GM18907 (cell line): Measurements from ENCODE around the gene DNAH6.
"Not testable (repeated sequence)": the region's sequence is repeated elsewhere in the genome, so short reads cannot be mapped to it uniquely, and the experiment has no call there.

ENCODE experiments used
- ATAC-seq: cut with Tn5 transposase; IDR thresholded peaks from one replicate; pipeline ENCODE4 v1.9.1; 2021; ENCODE audit warnings: mild to moderate bottlenecking, moderate library complexity; ENCODE audit not compliant: unreplicated experiment

The DNAH6 gene

DNA sequence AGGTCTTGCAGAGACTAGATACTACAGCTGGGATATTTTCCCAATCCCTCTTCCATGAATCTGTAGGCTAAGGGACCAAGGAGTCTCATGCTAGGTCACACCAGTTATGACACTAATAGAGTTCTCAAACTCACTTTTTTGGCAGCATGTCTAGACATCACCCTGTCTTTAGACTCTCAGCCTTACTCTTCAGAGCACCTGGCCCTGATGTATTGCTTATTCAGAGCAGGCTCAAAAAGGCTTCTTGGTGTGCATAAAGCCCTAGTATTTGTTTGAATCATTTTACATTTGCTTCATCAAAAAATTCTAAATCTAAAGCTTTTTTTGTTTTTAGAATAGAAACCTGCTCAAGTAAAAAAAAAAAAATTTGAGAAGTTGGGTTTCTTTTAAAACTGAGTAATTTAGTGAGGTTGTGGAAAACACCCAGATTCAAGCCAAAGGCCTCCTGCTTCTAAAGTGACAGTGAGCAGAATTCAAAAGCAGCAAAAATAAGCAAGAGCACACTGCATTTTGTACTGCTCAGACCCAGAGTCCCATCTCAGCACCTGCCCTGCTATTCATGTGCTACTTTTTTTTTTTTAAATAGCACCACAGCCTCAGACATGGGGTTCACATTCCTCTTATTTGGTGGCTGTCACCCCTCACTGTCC lies 18.0 kb upstream of the DNAH6 start:
- ATAC-seq = no peak

DNA sequence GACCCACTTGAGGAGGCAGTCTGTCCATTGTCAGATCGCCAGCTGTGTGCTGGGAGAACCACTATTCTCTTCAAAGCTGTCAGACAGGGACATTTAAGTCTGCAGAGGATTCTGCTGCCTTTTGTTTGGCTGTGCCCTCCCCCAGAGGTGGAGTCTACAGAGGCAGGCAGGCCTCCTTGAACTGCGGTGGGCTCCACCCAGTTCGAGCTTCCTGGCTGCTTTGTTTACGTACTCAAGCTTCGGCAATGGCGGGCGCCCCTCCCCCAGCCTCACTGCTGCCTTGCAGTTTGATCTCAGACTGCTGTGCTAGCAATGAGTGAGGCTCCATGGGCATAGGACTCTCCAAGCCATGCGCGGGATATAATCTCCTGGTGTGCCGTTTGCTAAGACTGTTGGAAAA lies 5.3 kb upstream of the DNAH6 start:
- ATAC-seq = not testable (repeated sequence)

DNA sequence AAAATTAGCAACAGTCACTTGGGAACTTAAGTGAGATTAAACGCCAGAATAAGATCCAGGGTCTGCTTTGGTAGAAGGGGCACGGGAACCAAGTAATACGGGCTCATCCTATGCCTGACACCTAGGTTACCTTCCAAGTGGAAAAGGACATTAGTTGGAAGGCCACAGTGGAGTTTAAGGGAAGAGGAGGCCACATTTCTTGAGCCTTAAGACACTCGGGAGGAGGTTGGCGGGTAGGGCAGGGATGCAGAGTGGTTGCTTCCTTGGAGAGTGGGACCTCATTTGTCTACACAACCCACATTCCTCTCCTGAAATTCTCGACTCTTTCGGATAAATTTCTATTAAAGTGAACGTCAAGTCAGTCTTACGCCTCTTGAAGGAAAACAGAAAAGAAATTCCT lies 510 bp upstream of the DNAH6 start:
- ATAC-seq = peak; percentile 17

DNA sequence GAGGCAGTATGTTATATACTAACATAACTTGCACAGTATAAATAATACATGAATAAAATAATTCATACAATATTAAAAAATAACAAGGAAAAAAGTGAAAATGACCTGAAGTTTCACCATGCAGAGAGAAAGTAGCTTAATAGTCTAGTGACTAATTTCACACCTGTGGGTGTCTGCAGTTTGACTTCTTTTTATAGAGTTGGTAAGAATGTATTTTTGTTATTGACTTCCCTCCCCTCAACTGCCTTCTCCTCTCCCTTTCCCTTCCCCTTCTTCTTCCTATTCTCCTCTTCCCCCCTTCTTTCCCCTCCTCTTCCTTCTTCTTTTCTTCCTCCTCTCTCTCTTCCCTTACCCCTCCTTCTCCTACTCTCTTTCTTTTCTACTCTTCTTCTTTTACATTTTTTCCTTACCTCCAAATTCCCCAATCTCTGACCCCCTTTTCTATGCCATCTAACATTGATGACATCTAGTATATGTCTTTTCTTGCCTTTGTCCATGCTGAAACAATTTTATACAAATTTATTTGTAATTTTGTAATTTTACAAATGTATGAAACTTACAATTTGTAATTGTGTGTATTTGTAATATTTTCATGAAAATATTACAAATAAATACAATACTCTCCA lies 3.1 kb downstream of the DNAH6 start:
- no peak for ATAC-seq

DNA sequence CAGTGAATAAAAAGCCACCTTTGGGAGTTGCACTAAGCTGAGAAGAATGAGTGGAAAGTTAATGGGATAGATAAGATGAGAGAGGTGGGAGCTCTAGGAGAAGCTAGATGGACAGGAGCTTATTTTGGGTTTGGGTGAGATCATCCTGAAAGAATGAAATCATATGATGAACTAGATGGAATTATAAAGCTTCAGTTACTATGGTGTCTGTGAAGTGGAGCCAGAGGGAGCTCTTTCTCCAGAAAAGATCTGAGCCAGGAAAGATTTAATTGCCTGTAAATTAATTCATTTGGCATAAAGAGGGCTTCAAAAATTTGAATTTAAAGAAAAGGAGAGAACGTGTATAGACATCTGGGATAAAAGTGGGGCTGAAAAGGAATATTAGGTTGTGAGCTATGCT lies 10.3 kb downstream of the DNAH6 start:
- no peak for ATAC-seq

DNA sequence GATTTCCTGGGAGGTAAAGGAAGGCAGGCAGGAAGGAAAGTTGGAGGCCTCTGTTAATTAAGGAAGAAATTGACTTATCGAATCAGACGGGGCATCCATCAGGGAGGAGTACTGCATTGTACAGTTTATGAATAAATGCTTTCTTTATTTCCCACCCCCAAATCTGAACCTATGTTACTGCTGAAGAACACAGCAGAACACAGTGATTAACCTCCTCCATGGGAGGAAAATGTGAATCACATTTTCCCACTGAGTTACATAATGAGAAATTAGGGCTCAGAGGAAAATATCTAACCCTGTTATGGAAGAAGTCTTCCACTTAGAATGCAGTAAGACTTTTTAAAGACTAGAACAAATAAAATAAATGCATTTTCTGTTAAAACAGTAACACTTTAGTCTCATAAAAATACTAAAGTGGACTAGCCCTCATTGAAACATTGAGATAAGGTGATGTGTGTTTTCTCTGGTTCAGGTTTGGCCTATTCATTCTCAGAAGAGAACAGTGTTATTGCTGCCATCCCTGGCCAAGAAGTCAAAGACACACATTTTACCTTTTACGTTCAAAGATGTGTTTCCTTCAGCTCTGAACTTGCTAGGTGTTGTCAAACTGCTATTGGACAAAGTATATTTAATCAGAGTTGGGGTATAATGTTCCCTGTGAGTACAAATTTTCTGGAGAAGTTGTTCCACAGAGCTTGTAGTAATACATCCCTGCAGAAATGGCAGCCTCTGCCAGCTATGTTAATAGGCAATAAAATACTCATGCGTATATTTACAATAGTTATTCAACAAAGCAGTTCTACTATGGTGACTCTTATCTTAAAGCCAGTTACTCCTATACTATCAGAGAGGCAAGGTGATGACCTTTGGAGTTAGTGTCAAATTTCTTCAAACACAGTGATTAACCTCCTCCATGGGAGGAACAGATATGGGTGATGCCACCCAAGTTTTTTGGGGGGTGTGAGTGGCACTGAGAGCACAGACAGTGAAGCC lies 11.1 kb downstream of the DNAH6 start:
- ATAC-seq = no peak

DNA sequence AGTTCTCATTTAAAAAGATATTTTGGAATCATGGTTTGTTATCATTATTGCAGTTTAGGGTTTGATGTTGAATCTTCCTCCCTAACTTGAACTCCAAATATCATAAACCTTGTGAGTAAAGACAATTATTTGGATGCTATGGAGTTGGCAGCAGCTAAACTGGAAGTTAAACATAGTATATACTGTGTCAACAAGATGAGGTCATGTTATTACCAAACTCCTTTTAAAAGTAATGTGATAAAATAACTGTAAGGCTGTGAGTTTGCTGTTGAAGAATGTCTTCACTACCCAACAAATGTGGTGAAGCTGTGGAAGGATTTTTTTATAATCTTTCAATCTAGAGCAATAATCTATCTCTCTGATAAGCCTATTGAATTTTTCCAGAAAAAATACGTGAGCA lies 16.0 kb downstream of the DNAH6 start:
- ATAC-seq = no peak

DNA sequence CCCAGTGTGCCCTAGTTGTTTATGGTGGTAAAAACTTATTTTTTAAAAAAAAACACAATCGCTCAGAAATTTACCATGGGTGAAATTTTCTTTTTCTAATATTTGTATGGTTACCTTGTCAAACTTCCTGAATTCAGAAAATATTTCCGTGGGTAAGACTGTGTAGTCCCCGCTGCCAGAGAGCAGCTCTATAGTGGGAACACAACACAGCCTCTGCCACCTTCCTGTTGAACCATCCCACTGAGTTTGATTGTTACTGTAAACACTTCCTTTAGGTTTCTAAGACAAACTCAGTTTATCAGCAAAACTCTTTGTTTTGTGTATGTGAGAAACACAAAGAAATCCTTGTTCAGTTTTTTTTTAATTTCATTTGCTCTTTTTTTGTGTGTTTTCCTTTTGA lies 17.9 kb downstream of the DNAH6 start:
- ATAC-seq = no peak

DNA sequence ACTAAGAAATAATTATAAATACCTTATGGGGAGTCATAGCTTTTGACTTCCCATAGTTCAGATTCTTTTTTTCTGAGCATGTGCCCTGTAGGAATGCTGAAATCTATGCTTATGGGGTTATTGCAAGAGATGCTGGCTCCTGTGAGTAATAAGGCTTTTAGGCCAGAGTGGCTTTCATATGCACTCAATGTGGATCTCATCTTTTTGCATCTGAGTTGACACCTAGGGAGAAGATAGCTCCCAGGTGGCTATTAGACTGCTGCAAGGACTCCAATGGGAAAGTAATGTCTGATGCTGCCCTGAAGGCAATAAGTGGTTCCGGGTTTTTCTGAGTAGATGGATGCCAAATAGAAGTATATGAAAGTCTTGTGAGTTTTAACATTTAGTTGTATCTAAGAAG lies 21.0 kb downstream of the DNAH6 start:
- ATAC-seq = no peak

DNA sequence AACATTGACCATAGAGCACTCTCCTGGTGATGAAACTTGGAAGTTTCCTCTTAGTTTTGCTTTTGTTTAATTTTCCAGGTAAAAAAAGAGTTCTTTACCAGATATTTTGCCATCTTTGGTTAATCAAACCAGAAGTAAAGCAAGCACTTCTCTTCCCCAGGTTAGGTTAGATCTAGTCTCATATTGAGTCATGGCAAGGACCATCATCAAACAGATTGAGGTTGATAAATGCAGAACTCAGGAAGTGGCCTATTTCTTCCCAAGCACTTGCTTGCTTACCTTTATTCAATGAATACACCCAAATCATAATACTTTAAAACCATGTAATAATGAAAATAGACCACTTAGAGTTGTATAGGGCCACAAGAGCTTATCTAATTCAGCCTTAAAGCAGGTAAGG lies 23.4 kb downstream of the DNAH6 start:
- no peak for ATAC-seq

DNA sequence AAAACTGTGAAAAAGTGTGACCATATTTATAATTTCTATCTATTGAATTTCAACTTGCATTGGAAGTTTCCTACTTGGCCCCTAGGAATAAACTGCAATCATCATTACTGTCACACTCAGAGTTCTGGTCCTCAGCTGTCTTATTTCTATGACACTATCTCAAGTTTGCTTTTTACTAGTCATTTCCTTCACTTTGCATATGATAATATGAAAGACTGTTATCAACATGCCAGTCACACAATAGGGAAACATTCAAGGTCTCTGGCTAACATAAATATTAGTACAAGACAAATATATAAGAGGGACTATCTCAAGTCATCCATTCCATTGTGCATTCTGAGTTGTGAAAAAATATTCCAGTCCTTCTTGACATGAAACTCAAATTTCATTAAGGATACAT lies 28.7 kb downstream of the DNAH6 start:
- ATAC-seq = no peak

DNA sequence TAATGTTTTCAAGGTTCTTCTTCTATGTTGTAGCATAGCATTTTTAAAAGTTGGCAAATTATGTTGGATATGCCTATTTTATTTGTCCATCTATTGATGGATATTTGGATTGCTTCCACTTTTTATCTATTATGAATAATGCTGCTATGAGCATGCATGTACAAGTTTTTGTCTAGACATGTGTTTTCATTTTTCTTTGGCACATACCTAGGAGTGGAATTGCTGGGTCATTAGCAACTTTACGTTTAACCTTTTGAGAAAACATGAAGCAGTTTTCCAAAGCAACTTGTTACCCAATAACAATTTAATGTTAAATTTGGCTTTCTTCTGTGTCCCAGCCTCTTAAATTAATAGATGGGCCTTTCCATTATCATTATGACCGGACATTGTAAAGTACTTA lies 30.3 kb downstream of the DNAH6 start:
- ATAC-seq = no peak

DNA sequence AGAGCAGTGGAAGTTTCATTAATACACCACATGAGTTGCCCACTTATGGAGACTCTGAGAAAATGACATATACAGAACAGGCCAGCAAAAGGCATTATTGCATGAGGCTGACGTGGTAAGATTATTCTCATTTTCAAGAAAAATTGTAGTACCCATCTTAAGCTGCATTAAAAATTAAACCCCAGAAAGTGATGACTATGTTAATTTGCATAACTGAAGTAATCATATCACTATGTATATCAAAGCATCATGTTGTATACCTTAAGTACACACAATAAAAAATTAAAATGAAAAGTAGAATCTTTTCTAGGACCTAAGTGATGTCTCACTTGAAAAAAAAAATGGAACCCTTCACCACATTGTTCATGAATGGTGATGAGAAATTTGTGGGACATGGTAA lies 32.0 kb downstream of the DNAH6 start:
- no peak for ATAC-seq

DNA sequence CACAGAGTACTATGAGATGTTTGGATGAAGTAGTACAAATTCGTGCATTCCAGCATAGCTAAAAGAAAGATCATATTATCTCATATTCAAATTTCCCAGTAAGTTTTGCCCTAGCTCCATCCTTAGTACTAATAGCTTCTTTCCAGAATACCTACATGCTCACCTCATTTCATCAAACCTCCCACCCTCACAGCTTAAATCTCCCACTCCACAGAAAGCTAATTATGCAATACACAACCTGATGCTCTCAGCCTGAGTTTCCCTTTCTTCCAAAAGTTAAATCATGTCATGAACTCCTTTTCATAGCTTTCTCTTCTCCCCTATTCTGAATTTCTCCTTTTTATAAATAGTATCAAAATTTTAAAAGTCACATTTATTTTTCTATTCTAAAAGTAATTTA lies 34.6 kb downstream of the DNAH6 start:
- no peak for ATAC-seq

DNA sequence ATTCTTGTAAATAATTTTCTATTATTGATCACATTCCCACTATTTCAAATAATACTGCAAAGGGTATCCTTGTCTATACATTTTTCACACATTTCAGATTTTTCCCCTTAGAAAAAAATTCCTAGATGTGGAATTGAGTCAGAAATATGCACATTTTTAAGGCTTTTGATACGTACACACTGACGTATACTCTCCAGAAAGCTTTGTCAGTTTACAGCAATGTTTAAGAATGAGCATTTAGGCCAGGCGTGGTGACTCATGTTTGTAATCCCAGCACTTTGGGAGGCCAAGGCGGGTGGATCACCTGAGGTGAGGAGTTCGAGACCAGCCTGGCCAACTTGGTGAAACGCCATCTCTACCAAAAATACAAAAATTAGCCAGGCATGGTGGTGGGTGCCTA lies 35.2 kb downstream of the DNAH6 start:
- not testable (repeated sequence) for ATAC-seq

DNA sequence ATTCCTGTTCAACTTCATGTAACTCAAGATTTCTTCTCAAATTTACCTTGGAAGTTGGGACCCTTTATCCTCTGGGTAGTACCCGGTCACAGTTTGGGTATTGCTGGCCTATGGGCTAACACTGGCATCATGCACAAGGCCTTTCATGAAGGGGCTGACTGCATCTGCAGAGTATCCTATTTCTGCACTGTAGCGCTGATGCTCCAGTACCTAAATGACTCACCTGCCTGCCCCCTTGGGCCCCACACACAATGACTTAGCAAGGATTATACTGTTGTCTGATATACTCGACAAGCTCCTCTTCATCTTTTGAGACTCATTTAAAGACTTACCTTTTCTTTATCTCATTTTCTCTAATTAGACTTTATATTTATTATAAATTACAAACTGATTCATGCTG lies 39.9 kb downstream of the DNAH6 start:
- no peak for ATAC-seq

DNA sequence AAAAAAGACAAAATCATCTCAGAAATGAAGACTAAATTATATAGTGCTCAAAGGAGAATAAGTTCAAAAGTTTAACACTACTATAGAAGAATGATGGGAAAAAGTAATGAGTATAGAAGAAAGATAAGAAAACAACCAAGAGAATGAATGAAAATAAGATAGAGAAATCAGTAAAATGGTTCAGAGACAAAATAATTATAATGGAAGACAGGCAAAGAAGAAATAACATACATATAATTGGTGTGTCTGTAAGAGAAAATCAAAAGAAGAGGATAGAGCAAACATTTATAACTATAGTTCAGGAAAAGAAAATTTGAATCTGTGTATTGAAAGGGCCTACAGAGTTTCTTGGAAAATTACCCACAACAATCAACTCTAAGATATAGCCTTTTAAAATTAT lies 43.5 kb downstream of the DNAH6 start:
- no peak for ATAC-seq

DNA sequence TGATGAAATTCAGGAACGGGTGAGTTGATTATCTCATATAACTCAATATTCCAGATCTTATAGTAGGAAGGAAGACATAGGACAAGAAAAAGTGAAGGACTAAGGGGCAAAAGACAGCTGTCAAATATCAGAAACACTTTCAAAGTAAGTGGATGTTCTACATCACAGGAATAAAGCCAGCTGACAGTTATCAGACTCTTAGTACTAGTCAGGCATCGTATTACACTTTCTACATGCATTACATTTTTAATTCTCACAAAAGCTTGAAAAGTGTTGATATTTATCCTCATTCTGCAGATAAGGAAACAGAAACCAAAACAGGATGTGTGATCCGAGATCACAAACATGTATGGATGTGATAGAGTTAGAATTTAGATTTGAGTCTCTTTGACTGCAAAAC lies 63.4 kb downstream of the DNAH6 start:
- no peak for ATAC-seq

DNA sequence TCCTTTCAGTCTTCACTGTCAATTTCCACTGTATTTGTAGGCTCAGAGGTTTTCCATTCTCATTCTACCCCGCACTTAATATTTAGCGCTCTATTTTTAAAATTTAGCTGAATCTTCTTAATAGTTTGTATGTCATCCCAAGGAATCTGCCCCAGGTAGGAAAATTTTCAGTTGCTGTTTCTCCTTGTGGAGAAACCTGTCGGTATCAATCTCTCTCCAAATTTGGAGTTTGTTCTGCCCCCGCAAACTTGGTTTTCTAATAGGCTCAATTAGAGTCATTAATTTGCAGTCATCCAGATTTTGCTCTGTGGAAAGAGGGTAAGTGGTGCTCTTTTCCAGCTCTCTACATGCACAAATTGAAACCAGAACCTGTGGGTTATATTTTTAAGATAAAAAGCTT lies 87.6 kb downstream of the DNAH6 start:
- ATAC-seq = no peak

DNA sequence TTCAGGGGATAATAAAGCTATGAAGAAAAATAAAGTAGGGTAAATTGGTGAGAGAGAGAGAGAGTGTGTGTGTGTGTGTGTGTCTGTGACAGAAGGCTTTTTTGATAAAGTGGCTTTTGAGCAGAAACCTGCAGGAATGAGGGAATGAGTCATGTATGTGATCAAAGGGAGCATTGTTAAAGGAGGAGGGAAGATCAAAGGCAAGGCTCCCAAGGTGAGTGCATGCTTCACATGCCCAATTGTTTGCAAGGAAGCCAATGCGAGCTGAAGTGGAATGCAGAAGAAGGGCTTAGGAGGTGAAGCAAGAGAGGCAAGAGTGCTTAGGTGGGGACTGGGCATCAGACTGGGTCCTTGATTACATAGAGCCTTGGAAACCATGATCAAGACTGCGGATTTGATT lies 96.8 kb downstream of the DNAH6 start:
- ATAC-seq = no peak

DNA sequence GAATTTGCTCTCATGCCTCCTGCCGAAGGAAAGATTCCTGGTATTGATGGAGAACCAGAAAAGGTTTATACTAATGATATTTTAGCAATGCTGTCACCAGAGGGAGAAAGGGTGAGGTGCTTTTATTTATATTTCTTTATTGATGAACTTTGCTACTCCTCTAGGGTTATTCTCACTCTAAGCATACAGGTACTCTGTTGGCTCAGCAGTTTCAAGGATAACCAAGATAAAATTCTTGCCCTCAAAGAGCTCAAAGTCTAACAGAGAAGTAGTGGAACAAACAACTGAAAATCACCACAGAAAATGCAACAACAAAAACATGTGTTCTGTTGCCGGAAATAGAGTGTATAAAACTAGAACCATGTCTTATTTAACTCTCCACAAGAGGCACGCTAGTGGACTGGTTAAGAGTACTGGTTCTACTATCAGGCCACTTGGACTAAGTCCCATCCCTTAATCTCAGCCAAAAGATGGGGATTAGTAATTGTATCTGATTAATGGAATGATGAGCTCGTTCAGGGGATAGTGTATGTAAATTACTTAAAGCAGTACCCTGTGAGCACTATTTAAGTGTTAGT lies 103.6 kb downstream of the DNAH6 start:
- no peak for ATAC-seq

DNA sequence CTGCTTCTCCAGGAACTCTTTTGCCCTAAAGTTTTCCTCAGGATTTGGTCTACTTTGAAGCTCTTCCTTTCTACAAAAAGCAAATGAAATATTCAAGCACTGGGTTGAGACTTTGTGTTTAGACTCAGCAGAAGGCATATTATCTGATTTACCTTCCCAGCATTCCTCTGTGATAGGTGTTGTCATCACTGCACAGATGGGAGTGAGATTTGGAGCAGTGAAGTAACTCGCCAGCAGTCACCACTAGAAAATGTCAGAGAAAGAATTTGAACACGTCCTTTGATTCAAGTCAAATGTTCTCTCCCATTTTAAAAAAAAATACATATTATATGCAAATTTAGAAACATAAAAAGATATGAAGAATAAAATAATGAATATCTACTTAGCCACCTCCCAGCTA lies 112.2 kb downstream of the DNAH6 start:
- no peak for ATAC-seq
